Panc1 (cell line): ENCODE data around the gene SEL1L3. TPM values are rescaled to one million over a fixed set of nuclear protein-coding genes. Genes with fewer than 3 reads are reported as not detected.

Source experiments
- ATAC-seq: fragments of 200-7000 bp; cut with Tn5 transposase; 2 replicates; pipeline ENCODE4 v1.9.1; 2020; ENCODE audit warnings: mild to moderate bottlenecking, moderate library complexity
- BruUV-seq: library from RNA; stranded (reverse); fragments of 400-500 nt; replicated peaks from 2 replicates; lab custom pipeline; 2021; lab: Mats Ljungman, UMichigan
- CTCF ChIA-PET: fragments of 300-600 bp; sonication (Branson Sonifier 250); formaldehyde crosslinking; loops from one replicate; lab custom pipeline; 2022; ENCODE audit warnings: antibody characterized with exemption; lab: Charles Lee
- POLR2A ChIA-PET: fragments of 300-600 bp; sonication (Branson Sonifier 250); formaldehyde crosslinking; loops from one replicate; lab custom pipeline; 2022; ENCODE audit warnings: antibody characterized with exemption; lab: Charles Lee
- DNase-seq: peaks from one replicate; pipeline ENCODE4 v3.0.0-alpha.2; 2010; ENCODE audit warnings: low read depth, low spot score
- H3K27ac ChIP-seq: 2 replicates; pipeline ENCODE4 v1.5.1; 2011; ENCODE audit warnings: mild to moderate bottlenecking, low read length, inconsistent platforms
- H3K27me3 ChIP-seq: fragments of 200-500 bp; sonication (Bioruptor generic); 2 replicates; pipeline ENCODE4 v1.6.0; 2014; ENCODE audit warnings: low read length, inconsistent platforms; ENCODE audit not compliant: control insufficient read depth, insufficient read depth
- H3K36me3 ChIP-seq: fragments of 200-500 bp; sonication (Bioruptor generic); 2 replicates; pipeline ENCODE4 v1.5.1; 2014; ENCODE audit warnings: inconsistent platforms, mild to moderate bottlenecking, low read length, moderate library complexity; ENCODE audit not compliant: control insufficient read depth, insufficient read depth
- H3K4me1 ChIP-seq: 2 replicates; pipeline ENCODE4 v1.5.1; 2011; ENCODE audit warnings: inconsistent platforms, mild to moderate bottlenecking, low read length, moderate library complexity; ENCODE audit not compliant: control insufficient read depth, insufficient read depth
- H3K4me3 ChIP-seq, 2 experiments: 2 replicates each; pipeline ENCODE4 v1.5.1; 2011 to 2012; ENCODE audit warnings: low read depth in 2 of 2, low read length in 2 of 2, mild to moderate bottlenecking in 2 of 2, inconsistent platforms in 1 of 2, moderate library complexity in 1 of 2
- H3K9me3 ChIP-seq: fragments of 200-500 bp; sonication (Bioruptor generic); 2 replicates; pipeline ENCODE4 v1.5.1; 2014; ENCODE audit warnings: low read depth, mild to moderate bottlenecking, inconsistent platforms, low read length, moderate library complexity; ENCODE audit not compliant: control insufficient read depth, insufficient read depth
- POLR2AphosphoS5 ChIP-seq: IDR thresholded peaks from 2 replicates; pipeline ENCODE4 v1.6.1; 2012; ENCODE audit warnings: mild to moderate bottlenecking, low read depth, low read length, moderate library complexity
- SIN3A ChIP-seq: IDR thresholded peaks from 2 replicates; pipeline ENCODE4 v1.6.1; 2012; ENCODE audit warnings: low read depth, mild to moderate bottlenecking, low read length, moderate library complexity, borderline replicate concordance; ENCODE audit not compliant: insufficient read depth
- TCF7L2 ChIP-seq: IDR thresholded peaks from 2 replicates; pipeline ENCODE4 v1.6.1; 2011; ENCODE audit warnings: mild to moderate bottlenecking, low read depth, low read length, inconsistent platforms
- in situ Hi-C: cut with HindIII; loops from 2 replicates; pipeline ENCODE4 v1.10.0; 2016; ENCODE audit warnings: low sequenced_read_pairs, low pct_unique_long_range_greater_than_20kb
- intact Hi-C: fragments of 100-400 bp; cut with micrococcal nuclease; formaldehyde crosslinking; loops from one replicate; pipeline ENCODE4 v1.10.0; 2022; ENCODE audit not compliant: unreplicated experiment
- total RNA-seq: library from RNA; stranded (reverse); gene quantifications from one replicate; pipeline ENCODE4 v1.2.1, GENCODE V29; 2021; ENCODE audit not compliant: unreplicated experiment
- TF ChIP-seq, protein P1 (sequence below): fragments of 450-650 bp; IDR thresholded peaks from 2 replicates; pipeline ENCODE4 v1.5.1; 2017; ENCODE audit warnings: mild to moderate bottlenecking
- TF ChIP-seq, protein P2 (sequence below), 2 experiments: IDR thresholded peaks; 2 replicates each; pipeline ENCODE4 v1.6.1; 2011 to 2012; ENCODE audit warnings: low read depth in 2 of 2, control low read depth in 1 of 2, low read length in 1 of 2, mild to moderate bottlenecking in 1 of 2, moderate library complexity in 1 of 2; ENCODE audit not compliant: insufficient read depth in 1 of 2

Gene SEL1L3
- total RNA-seq, 1 experiment from 2014 or later: 1.1 TPM

DNA sequence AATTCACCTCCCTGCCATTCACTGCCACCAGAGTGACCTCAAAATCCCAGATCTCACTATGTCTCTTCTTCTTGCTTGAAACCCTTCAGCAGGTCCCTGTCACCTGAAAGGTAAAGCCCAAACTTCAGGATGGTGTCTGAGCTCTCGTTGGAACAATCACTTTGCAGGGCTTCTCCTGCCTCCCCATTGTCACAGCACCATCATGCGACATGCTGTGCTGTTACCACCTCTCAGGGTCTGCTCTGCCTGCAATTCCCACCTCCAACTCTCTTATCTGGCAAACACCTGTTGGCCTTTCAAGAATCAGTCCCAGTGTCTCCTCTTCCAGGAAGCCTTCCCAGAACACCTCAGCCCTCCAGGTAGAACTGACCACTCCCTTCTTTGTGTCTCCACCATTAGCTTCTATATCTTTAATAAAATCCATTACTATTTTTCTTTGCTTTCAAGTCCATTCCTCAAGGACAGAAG, 46.2 kb downstream of the SEL1L3 start:
- ATAC-seq: no peak
- no peaks in the 10 kb centered on the region for H3K9me3 ChIP-seq
- no TSS peak for BruUV-seq
- in situ Hi-C loops (no loop called here), intact Hi-C loops (no loop called here)
- DNase-seq: no peak
- H3K4me1 ChIP-seq: no peaks in the 10 kb centered on the region
- TF ChIP-seq TCF7L2 (no peak), POLR2AphosphoS5 (no peak)
- TF ChIP-seq, protein P1, sequence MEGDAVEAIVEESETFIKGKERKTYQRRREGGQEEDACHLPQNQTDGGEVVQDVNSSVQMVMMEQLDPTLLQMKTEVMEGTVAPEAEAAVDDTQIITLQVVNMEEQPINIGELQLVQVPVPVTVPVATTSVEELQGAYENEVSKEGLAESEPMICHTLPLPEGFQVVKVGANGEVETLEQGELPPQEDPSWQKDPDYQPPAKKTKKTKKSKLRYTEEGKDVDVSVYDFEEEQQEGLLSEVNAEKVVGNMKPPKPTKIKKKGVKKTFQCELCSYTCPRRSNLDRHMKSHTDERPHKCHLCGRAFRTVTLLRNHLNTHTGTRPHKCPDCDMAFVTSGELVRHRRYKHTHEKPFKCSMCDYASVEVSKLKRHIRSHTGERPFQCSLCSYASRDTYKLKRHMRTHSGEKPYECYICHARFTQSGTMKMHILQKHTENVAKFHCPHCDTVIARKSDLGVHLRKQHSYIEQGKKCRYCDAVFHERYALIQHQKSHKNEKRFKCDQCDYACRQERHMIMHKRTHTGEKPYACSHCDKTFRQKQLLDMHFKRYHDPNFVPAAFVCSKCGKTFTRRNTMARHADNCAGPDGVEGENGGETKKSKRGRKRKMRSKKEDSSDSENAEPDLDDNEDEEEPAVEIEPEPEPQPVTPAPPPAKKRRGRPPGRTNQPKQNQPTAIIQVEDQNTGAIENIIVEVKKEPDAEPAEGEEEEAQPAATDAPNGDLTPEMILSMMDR: no peak
- TF ChIP-seq, protein P2, sequence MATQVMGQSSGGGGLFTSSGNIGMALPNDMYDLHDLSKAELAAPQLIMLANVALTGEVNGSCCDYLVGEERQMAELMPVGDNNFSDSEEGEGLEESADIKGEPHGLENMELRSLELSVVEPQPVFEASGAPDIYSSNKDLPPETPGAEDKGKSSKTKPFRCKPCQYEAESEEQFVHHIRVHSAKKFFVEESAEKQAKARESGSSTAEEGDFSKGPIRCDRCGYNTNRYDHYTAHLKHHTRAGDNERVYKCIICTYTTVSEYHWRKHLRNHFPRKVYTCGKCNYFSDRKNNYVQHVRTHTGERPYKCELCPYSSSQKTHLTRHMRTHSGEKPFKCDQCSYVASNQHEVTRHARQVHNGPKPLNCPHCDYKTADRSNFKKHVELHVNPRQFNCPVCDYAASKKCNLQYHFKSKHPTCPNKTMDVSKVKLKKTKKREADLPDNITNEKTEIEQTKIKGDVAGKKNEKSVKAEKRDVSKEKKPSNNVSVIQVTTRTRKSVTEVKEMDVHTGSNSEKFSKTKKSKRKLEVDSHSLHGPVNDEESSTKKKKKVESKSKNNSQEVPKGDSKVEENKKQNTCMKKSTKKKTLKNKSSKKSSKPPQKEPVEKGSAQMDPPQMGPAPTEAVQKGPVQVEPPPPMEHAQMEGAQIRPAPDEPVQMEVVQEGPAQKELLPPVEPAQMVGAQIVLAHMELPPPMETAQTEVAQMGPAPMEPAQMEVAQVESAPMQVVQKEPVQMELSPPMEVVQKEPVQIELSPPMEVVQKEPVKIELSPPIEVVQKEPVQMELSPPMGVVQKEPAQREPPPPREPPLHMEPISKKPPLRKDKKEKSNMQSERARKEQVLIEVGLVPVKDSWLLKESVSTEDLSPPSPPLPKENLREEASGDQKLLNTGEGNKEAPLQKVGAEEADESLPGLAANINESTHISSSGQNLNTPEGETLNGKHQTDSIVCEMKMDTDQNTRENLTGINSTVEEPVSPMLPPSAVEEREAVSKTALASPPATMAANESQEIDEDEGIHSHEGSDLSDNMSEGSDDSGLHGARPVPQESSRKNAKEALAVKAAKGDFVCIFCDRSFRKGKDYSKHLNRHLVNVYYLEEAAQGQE (IDR thresholded peaks at IDR 0.05; ENCODE audit: insufficient read depth in 1 of 2, low read depth in 2 of 2, low read length in 1 of 2): no peak
- no peak overlapping the region for H3K4me3 ChIP-seq
- POLR2A ChIA-PET: no interaction called here
- CTCF ChIA-PET: no interaction called here
- H3K27me3 ChIP-seq: no peaks in the 10 kb centered on the region
- H3K27ac ChIP-seq: no peak overlapping the region
- no peaks in the 10 kb centered on the region for H3K36me3 ChIP-seq

DNA sequence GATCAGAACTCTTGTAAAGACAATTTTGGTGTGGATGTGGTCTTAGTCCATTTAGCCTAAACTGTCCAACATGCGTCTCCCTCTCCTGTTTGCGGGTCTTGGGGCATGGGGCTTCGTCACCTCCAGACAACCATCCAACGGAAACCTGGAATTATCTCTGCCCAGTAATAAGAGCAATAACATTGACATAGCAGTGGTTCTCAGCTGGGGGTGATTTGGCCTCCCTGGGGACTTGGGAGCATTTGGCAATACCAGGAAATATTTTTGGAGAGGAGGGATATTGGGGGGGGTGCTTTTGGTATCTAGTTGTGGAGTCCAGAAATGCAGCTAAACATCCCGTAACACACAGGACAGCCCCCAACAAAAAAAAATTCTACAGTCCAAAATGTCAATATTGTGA, 47.2 kb downstream of the SEL1L3 start:
- DNase-seq (no peak), ATAC-seq (no peak)
- TF ChIP-seq TCF7L2 (no peak), SIN3A (no peak), POLR2AphosphoS5 (no peak)
- TF ChIP-seq, protein P2 (IDR thresholded peaks at IDR 0.05; ENCODE audit: insufficient read depth in 1 of 2, low read depth in 2 of 2, low read length in 1 of 2): no peak
- TF ChIP-seq, protein P1: no peak
- no TSS peak for BruUV-seq
- H3K9me3 ChIP-seq: no peaks in the 10 kb centered on the region
- H3K36me3 ChIP-seq: no peaks in the 10 kb centered on the region
- POLR2A ChIA-PET: no interaction called here
- in situ Hi-C loops: no loop called here
- intact Hi-C loops: no loop called here
- no peaks in the 10 kb centered on the region for H3K4me1 ChIP-seq
- no peak overlapping the region for H3K4me3 ChIP-seq
- no peak overlapping the region for H3K27ac ChIP-seq
- no peaks in the 10 kb centered on the region for H3K27me3 ChIP-seq
- CTCF ChIA-PET: no interaction called here
